Stimulated activated CD4-positive, alpha-beta T cell treated with anti-CD3 and anti-CD28 coated beads, Interleukin-1b, Interleukin-23, amount 100 ng/mL, for 1 hour (primary cell): Measurements from ENCODE around the gene SULT6B1.
"Not testable (repeated sequence)": the region's sequence is repeated elsewhere in the genome, so short reads cannot be mapped to it uniquely, and the experiment has no call there.

Experiments used
- DNase-seq, 2 donors: peaks; one replicate each; pipeline ENCODE4 v3.0.0-alpha.2; 2020; ENCODE audit warnings: low read depth in 2 of 2

The SULT6B1 gene

DNA sequence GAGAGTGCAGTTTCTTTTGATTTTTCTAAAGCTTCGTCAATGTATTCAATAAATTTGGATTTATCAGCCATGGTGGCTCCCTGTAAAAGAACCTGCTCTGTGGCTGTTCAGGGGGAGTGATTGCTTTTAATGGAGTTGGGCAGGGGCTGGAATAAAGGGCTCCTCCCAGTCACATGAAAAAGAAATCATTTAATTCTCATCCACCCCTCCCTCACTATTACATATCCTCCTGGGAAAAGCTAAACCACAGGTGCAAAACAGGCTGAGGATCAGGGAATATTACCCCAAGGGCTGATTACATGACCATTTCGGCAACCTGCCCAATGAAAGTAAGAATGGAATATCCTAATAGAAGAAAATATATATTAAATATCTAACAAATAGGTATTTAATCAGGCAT is at the start of gene SULT6B1:
Gene SULT6B1, minus strand, starts transcription at position 101 of the 400 bp plus-strand sequence. Its CDS starts 30 bp downstream, at position 71.
- DNase-seq = no peak

DNA sequence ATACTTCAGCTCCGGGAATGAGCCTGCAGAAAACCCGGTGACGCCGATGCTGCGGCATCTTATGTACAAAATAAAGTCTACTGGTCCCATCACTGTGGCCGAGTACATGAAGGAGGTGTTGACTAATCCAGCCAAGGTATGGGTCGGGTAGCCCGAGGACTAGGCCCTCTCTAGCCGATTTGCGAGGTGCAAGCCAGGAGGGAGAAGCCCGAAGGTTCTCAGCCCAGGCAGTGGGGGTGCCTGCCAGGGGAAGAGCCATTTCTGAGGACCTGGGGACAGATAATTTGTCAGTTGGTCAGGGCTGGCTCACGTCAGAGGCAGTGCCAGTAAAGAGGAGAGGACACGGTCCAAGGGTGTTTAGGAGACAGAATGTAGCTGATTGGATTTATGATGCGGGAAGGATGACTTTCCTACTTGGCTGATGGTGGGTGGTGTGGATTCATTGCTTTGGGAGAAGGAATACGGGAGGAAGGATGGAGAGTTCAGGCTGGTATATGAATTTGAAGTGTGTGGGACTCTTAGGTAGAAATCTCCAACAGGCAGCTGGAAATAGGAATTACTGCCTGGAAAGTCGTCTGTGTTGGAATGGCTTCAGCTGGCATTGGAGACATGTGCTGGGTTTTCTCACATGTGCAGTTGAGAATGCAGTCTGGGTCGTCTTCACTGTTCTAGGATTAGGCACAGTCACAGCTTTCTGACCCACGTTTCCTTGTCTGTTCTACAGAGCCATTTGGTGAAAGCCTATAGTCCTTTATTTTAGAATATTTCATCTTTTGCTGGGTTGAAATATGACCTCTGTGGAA is 43.9 kb upstream of the SULT6B1 start:
- DNase-seq = no peak

DNA sequence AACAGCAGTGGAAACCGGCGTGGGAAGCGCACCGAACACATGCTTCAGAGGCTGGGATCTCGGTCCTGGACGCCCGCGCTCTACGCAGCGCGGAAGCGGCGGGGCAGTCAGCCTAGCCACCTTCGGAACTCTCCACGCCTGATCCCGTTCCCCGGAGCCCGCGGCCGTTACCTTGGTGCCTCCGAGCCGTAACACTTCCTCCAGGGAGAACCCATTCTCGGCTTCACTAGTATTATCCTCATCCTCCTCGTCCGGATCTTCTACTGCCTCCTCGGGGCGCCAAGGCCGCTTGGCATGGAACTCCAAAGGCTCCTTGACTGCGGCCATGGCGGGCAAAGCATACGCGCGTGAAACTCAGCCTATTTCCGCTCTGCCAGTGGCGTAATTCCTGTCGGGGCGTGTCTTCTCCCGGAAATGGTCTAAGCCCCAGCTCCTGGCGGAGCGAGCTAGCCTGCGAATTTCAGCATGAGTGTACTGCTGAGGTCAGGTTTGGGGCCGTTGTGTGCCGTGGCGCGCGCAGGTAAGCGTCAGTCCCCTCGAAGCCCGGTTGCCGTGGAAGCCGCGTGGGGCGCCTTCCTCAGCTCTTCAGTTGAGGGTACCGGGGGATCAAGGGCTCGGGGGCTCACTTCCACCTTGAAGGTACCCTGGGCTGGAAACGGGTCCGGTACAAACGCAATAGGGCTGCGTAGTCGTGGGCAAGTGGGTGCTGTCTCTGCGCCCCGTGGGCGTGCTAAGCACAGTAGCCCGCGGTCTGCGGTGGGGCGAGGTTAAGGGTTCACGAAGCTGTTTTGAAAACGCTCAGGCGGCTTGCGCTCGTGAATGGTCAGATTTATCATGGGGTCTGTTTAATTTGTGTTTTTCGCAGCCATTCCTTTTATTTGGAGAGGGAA is 43.0 kb upstream of the SULT6B1 start, which contains the start of the genes CEBPZ and NDUFAF7:
Gene CEBPZ, minus strand, starts transcription at position 356 of the 890 bp plus-strand sequence. Its CDS starts 29 bp downstream, at position 327.
Gene NDUFAF7, plus strand, starts transcription at position 418 of the 890 bp plus-strand sequence. Its CDS starts 48 bp downstream, at position 466.
- peak; percentile 65 to 66 for DNase-seq

- no peak for DNase-seq
Measured at GRCh38 chr2:37230581-37230980, 42.1 kb upstream of the SULT6B1 start.

- DNase-seq = no peak
Measured at GRCh38 chr2:37228788-37229187, 40.3 kb upstream of the SULT6B1 start.

DNA sequence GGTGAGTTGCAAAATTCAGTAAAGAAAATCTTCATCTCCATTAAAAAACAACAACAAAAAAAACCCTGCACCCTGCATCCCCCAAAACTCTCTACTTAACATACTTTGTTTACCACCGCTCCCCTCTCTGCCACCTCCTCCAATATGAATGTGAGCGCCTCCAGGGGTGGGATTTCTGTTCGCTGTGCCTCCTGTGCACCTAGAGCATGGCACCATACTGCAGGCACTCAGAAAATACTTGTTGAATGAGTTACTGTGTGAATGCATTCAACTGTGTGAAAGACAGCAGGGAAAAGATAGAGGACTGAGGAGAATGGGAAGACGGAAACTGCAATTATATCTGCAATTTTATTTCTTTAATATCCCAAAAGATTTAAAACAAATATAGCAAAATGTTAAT is 38.4 kb upstream of the SULT6B1 start:
- DNase-seq = no peak

DNA sequence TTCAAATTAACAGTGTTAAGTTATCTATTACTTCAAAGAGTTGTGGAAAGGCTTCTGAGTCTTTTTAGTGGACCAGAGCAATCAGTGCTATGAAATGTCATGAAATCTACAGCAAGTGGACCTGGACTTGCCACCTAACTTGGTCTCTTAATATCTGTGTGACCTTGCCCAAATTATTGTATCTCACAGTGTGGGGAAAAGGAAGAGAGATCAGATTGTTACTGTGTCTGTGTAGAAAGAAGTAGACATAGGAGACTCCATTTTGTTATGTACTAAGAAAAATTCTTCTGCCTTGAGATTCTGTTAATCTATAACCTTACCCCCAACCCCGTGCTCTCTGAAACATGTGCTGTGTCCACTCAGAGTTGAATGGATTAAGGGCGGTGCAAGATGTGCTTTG is 36.7 kb upstream of the SULT6B1 start:
- DNase-seq = not testable (repeated sequence)

DNA sequence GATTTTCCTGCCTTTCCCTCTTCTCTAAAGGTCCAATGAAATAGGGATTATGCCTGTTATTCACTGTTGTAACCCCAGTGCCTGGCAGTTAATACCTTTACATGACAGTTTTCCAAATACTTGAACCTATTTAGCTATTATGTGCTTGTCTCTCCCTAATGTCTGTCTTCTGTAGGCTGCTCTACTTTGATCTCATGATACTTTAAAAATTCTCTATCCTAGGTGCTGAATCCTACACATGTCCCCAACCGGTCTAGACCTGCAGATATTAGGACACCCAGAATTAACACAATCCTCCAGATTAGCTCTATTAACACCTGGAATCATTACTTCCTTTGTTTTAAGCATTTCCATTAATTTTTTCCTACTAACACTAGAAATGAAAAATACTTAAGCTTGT is 35.6 kb upstream of the SULT6B1 start:
- no peak for DNase-seq

- DNase-seq = no peak
Measured at GRCh38 chr2:37223131-37223530, 34.7 kb upstream of the SULT6B1 start.

- no peak for DNase-seq
Measured at GRCh38 chr2:37219046-37219445, 30.6 kb upstream of the SULT6B1 start.

- DNase-seq = no peak
Measured at GRCh38 chr2:37215250-37215649, 26.8 kb upstream of the SULT6B1 start.

DNA sequence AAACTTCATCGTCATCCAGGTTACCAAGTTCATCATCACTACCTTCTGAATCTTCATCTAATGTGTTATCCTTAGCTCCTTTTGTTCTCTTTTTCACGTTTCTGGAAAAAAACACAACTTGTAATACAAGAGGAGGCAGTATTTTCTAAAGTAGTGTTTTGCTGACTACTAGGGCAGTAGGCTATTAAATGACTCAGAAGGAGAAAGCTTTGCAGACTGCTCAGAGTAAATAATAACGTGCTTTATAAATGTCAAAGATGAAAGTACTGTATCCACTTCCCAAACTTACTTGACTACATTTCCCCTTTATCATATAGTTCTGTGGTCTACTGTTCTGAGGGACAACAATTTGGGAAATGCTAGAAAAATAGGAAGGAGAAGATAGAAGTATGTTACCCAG is 23.5 kb upstream of the SULT6B1 start:
- DNase-seq = no peak

GRCh38 chr2:37211212-37211611 is 22.7 kb upstream of the SULT6B1 start:
- DNase-seq = no peak

- DNase-seq = not testable (repeated sequence)
Measured at GRCh38 chr2:37206760-37207159, 18.3 kb upstream of the SULT6B1 start.

- DNase-seq = no peak
Measured at GRCh38 chr2:37205689-37206341, 17.3 kb upstream of the SULT6B1 start.

- not testable (repeated sequence) for DNase-seq
Measured at GRCh38 chr2:37205071-37205661, 16.7 kb upstream of the SULT6B1 start.

DNA sequence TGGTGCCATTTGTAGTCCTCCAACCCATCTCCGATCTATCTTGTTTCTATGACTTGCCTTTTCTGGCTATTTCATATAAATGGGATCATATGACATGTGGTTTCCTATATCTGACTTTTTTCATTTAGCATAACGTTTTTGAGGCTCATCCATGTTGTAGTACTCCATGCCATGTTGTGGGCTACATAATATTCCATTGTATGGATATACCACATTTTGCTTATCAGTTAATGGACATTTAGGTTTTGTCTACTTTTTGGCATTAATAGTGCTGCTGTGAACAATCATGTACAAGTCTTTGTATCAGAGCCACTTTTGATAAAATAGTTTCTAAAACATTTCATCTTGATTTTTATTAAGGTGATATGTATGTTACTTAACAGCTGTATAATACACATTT is 15.2 kb upstream of the SULT6B1 start:
- DNase-seq = no peak

DNA sequence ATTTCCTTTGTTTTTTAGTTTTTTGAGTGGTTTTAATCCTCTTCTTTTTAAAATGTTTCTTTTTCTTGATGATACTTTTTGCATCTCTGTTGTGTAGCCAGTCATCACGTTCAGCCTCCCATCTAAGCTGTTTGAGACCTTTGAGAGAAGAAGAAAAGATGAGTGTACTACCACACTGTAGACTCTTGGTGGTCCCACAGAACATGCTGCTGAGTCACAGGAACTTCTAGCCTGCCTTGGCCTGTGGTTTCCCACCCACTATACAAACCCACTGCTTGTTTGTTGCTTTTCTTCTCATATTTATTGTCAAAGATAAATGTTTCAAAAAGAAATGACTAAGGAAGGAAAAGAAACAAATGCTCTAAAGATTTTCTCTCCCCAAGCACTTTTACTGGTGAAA is 13.3 kb upstream of the SULT6B1 start:
- no peak for DNase-seq

GRCh38 chr2:37201208-37201607 is 12.7 kb upstream of the SULT6B1 start:
- no peak for DNase-seq

DNA sequence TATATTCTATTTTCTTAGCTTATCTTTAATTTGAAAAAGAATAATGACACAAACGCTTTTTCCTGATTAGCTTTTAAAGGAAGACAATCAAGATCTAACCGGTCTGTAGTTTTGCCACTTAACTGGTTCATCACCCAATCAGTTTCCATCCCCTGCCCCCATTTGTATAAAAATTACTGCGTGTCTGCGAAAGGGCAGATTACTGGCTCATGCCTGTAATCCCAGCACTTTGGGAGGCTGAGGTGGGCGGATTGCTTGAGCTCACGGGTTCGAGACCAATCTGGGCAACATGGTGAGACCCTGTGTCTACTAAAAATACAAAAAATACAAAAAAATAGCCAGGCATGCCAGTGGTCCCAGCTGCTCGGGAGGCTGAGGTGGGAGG is 10.2 kb upstream of the SULT6B1 start:
- DNase-seq = no peak

DNA sequence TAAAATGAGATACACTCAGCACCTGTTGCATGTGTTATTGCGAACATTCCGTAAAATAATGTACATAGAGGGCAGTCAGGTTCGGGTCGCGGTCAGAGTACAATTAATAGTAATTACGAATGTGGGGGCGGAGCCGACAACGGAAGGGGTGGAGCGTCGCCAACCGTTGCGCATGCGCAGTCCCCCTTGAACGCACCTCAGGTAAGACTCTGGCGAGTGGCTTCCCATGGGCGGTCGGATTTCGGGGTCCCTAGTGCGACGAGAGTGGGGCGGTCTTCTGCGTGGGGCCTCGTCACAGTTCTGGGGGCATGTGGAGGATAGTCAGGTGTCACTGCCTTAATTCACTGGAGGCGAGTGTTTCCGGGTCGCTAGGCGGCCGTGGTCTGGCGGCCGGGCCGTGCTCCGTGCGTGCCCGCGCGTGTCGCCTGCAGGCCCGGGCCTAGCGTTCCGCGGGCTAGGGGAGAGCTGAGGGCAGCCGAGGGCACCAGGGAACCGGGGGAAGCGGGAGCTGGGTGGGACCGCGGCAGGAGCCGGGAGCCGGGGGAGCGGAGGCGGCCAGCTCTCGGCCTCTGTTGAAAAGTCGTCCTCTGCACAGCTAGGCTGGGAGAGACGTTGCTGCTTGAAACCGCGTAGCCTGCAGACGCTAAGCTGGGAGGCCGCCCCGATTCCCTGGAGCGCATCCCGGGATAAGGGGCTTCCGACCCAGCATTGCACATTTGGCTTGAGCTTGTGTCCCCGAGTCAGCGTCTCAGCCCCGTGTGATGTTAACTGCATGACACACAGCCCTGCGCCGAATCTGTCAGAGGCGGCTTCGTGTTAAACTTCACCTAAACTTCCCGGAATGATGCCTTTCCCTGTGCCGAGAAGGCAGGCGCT is 8.1 kb upstream of the SULT6B1 start, which contains the start of gene CEBPZOS:
Gene CEBPZOS, plus strand, starts transcription at position 177 of the 876 bp plus-strand sequence. CDS start 3,209 bp downstream, outside the sequence.
- DNase-seq = peak; percentile 78 to 83
